Medulla oblongata (tissue), 1 donor: ENCODE results near the gene SLIT3.

Experiments
- DNase-seq: peaks from one replicate; pipeline ENCODE4 v3.0.0-alpha.2; 2015; ENCODE audit errors: extremely low spot score

SLIT3 gene

GRCh38 chr5:168865968-168866367 is 435.0 kb downstream of the SLIT3 start:
- no peak for DNase-seq

GRCh38 chr5:168863021-168863420 is 437.9 kb downstream of the SLIT3 start:
- DNase-seq = no peak

GRCh38 chr5:168860503-168860902 is 440.4 kb downstream of the SLIT3 start:
- DNase-seq = no peak

GRCh38 chr5:168860081-168860480 is 440.9 kb downstream of the SLIT3 start:
- DNase-seq = no peak

- no peak for DNase-seq
These were observed 441.5 kb downstream of the SLIT3 start for GRCh38 chr5:168859471-168859870.

GRCh38 chr5:168858994-168859393 is 441.9 kb downstream of the SLIT3 start:
- DNase-seq = no peak

- DNase-seq = no peak
These were observed 442.6 kb downstream of the SLIT3 start for GRCh38 chr5:168858371-168858770.

GRCh38 chr5:168853972-168854371 is 447.0 kb downstream of the SLIT3 start:
- no peak for DNase-seq

GRCh38 chr5:168852329-168852728 is 448.6 kb downstream of the SLIT3 start:
- DNase-seq = no peak

- DNase-seq = no peak
These were observed 449.0 kb downstream of the SLIT3 start for GRCh38 chr5:168851902-168852321.

GRCh38 chr5:168850683-168851082 is 450.3 kb downstream of the SLIT3 start:
- DNase-seq = no peak

- no peak for DNase-seq
These were observed 452.4 kb downstream of the SLIT3 start for GRCh38 chr5:168848569-168848968.

GRCh38 chr5:168847511-168848073 is 453.3 kb downstream of the SLIT3 start:
- DNase-seq = no peak

GRCh38 chr5:168844922-168845296 is 456.0 kb downstream of the SLIT3 start:
- DNase-seq = no peak

- no peak for DNase-seq
These were observed 456.7 kb downstream of the SLIT3 start for GRCh38 chr5:168844016-168844921.

GRCh38 chr5:168843277-168844015 is 457.5 kb downstream of the SLIT3 start:
- no peak for DNase-seq

GRCh38 chr5:168842571-168843205 is 458.3 kb downstream of the SLIT3 start:
- no peak for DNase-seq

- no peak for DNase-seq
These were observed 463.1 kb downstream of the SLIT3 start for GRCh38 chr5:168837852-168838251.

- DNase-seq = no peak
These were observed 464.2 kb downstream of the SLIT3 start for GRCh38 chr5:168836603-168837231.

GRCh38 chr5:168833936-168834335 is 467.0 kb downstream of the SLIT3 start:
- DNase-seq = no peak

GRCh38 chr5:168833383-168833782 is 467.6 kb downstream of the SLIT3 start:
- no peak for DNase-seq

- no peak for DNase-seq
These were observed 468.6 kb downstream of the SLIT3 start for GRCh38 chr5:168832308-168832707.
